OCI-LY1 (cell line): ENCODE measurements around the gene MYO19.

Source experiments
- H2AFZ ChIP-seq: fragments of 200-600 bp; sonication (generic), shearing (Covaris generic); 2 replicates; pipeline ENCODE4 v1.6.0; 2014; ENCODE audit warnings: antibody characterized with exemption, mild to moderate bottlenecking, low read length
- H3F3A ChIP-seq: fragments of 200-600 bp; sonication (generic), shearing (Covaris generic); 2 replicates; pipeline ENCODE4 v1.6.0; 2014; ENCODE audit warnings: mild to moderate bottlenecking, antibody characterized with exemption, low read length, moderate library complexity; ENCODE audit not compliant: insufficient read depth
- H3K27ac ChIP-seq: fragments of 200-600 bp; sonication (generic); 2 replicates; pipeline ENCODE4 v1.5.1; 2014; ENCODE audit warnings: low read length, mixed run types, mild to moderate bottlenecking, low read depth; ENCODE audit not compliant: poor library complexity, severe bottlenecking
- H3K27me3 ChIP-seq: fragments of 200-600 bp; sonication (generic); 2 replicates; pipeline ENCODE4 v1.6.0; 2014; ENCODE audit warnings: antibody characterized with exemption, mild to moderate bottlenecking, low read length, moderate library complexity; ENCODE audit not compliant: insufficient read depth
- H3K36me3 ChIP-seq: fragments of 200-600 bp; sonication (generic); 2 replicates; pipeline ENCODE4 v1.6.1; 2014; ENCODE audit warnings: mild to moderate bottlenecking, antibody characterized with exemption, low read length, moderate library complexity, mixed read lengths; ENCODE audit not compliant: insufficient read depth
- H3K4me1 ChIP-seq: fragments of 200-600 bp; sonication (generic); 2 replicates; pipeline ENCODE4 v1.5.1; 2014; ENCODE audit warnings: mild to moderate bottlenecking, low read length, moderate library complexity; ENCODE audit not compliant: insufficient read depth, severe bottlenecking
- H3K4me2 ChIP-seq: fragments of 200-600 bp; sonication (generic), shearing (Covaris generic); 2 replicates; pipeline ENCODE4 v1.6.1; 2014; ENCODE audit warnings: low read length
- H3K4me3 ChIP-seq: fragments of 200-600 bp; sonication (generic); 2 replicates; pipeline ENCODE4 v1.5.1; 2014; ENCODE audit warnings: low read length, low read depth, mild to moderate bottlenecking, mixed read lengths; ENCODE audit not compliant: poor library complexity, severe bottlenecking
- H3K79me2 ChIP-seq: fragments of 200-600 bp; shearing (Covaris generic); 2 replicates; pipeline ENCODE4 v1.6.1; 2016; ENCODE audit warnings: mixed run types, low read length, mixed read lengths; ENCODE audit not compliant: insufficient read depth
- H3K9ac ChIP-seq: fragments of 200-600 bp; sonication (generic), shearing (Covaris generic); 2 replicates; pipeline ENCODE4 v1.6.1; 2014; ENCODE audit warnings: mild to moderate bottlenecking, low read length, mixed read lengths
- H3K9me2 ChIP-seq: fragments of 200-600 bp; sonication (generic), shearing (Covaris generic); 2 replicates; pipeline ENCODE4 v1.6.1; 2014; ENCODE audit warnings: low read depth, mild to moderate bottlenecking, low read length, mixed read lengths
- H3K9me3 ChIP-seq: fragments of 200-600 bp; shearing (Covaris generic); 2 replicates; pipeline ENCODE4 v1.6.1; 2014; ENCODE audit warnings: low read length, mixed read lengths
- H4K20me1 ChIP-seq: fragments of 200-600 bp; sonication (generic), shearing (Covaris generic); 2 replicates; pipeline ENCODE4 v1.6.0; 2016; ENCODE audit warnings: mild to moderate bottlenecking, low read length; ENCODE audit not compliant: insufficient read depth
- CTCF ChIP-seq: fragments of 200-600 bp; sonication (generic), shearing (Covaris generic); IDR thresholded peaks from 2 replicates; pipeline ENCODE4 v1.5.1; 2017; ENCODE audit warnings: mild to moderate bottlenecking, antibody characterized with exemption, low read length, moderate library complexity, mixed read lengths
- EZH2 ChIP-seq: fragments of 200-600 bp; sonication (generic), shearing (Covaris generic); IDR thresholded peaks from 2 replicates; pipeline ENCODE4 v1.8.0; 2017; ENCODE audit warnings: borderline replicate concordance, mixed run types, mild to moderate bottlenecking, antibody characterized with exemption, low read length, moderate library complexity, mixed read lengths

MYO19 gene

GRCh38 chr17:36542755-36543154 lies 8.1 kb upstream of the MYO19 start:
- Histone ChIP-seq H3K79me2 (peaks cover 33% of the 10 kb centered on the region), H3K27me3 (no peaks in the 10 kb centered on the region), H3K36me3 (peaks cover 31% of the 10 kb centered on the region), H3K4me3 (no peak overlapping the region), H3K9me3 (no peaks in the 10 kb centered on the region), H3K4me2 (no peak overlapping the region), H3K4me1 (peaks cover 18% of the 10 kb centered on the region), H3K27ac (no peak overlapping the region), H3K9ac (no peak overlapping the region), H2AFZ (no peak overlapping the region), H3K9me2 (no peaks in the 10 kb centered on the region), H4K20me1 (peaks cover 3% of the 10 kb centered on the region; the same call in 1 of the 2 replicates), H3F3A (peaks cover 5% of the 10 kb centered on the region; the same call in 1 of the 2 replicates)
- TF ChIP-seq EZH2 (no peak), CTCF (no peak)

- Histone ChIP-seq H3K4me1 (peaks cover 15% of the 10 kb centered on the region), H3K9me2 (no peaks in the 10 kb centered on the region), H3F3A (no peaks in the 10 kb centered on the region), H3K79me2 (peaks cover 20% of the 10 kb centered on the region), H3K4me3 (no peak overlapping the region), H3K9ac (no peak overlapping the region), H3K9me3 (no peaks in the 10 kb centered on the region), H3K36me3 (peaks cover 33% of the 10 kb centered on the region), H4K20me1 (no peaks in the 10 kb centered on the region), H3K4me2 (no peak overlapping the region), H3K27me3 (no peaks in the 10 kb centered on the region), H3K27ac (no peak overlapping the region), H2AFZ (no peak overlapping the region)
- TF ChIP-seq CTCF, result no peak
- no peak for TF ChIP-seq EZH2
These were observed 6.0 kb upstream of the MYO19 start for GRCh38 chr17:36540696-36541095.

- Histone ChIP-seq H3F3A (no peaks in the 10 kb centered on the region), H3K4me2 (peak overlapping the region; percentile 83), H3K27ac (peak overlapping the region; percentile 85), H3K9ac (peak overlapping the region; percentile 99), H2AFZ (no peak overlapping the region), H3K4me3 (peak overlapping the region; percentile 94), H3K9me3 (no peaks in the 10 kb centered on the region), H3K36me3 (peaks cover 59% of the 10 kb centered on the region), H3K79me2 (peaks cover 5% of the 10 kb centered on the region; the same call in 1 of the 2 replicates), H4K20me1 (no peaks in the 10 kb centered on the region), H3K4me1 (peaks cover 18% of the 10 kb centered on the region), H3K9me2 (no peaks in the 10 kb centered on the region), H3K27me3 (no peaks in the 10 kb centered on the region)
- TF ChIP-seq CTCF, result no peak
- TF ChIP-seq EZH2, result no peak
These were observed 1.0 kb upstream of the MYO19 start for GRCh38 chr17:36535669-36536081.
